HEK293 (cell line): ENCODE results near the gene LPIN3.
A peak's percentile ranks its signal among the peaks of the same experiment; 100 is the strongest.

Experiments used
- CTCF ChIA-PET: fragments of 350-600 bp; formaldehyde crosslinking; extraction: SDS; loops from one replicate; lab custom pipeline; 2021; ENCODE audit warnings: antibody characterized with exemption; lab: Yijun Ruan, JAX
- POLR2A ChIA-PET: fragments of 300-600 bp; formaldehyde crosslinking; extraction: SDS; loops from one replicate; lab custom pipeline; 2020; ENCODE audit warnings: antibody characterized with exemption, inconsistent platforms; lab: Yijun Ruan, JAX
- H3K27ac ChIP-seq: fragments of 200-500 bp; sonication (Bioruptor generic); 2 replicates; pipeline ENCODE4 v1.5.1; 2014; ENCODE audit warnings: low read depth, low read length, control low read depth, inconsistent platforms; ENCODE audit errors: extremely low read depth
- H3K36me3 ChIP-seq, 2 experiments: fragments of 200-500 bp in 1 of 2; sonication (Bioruptor generic) in 1 of 2; 1 replicate in 1 of 2; 2 replicates in 1 of 2; pipeline ENCODE4 v1.5.1; 2014 to 2017; ENCODE audit warnings: inconsistent platforms in 2 of 2, low read length in 2 of 2; ENCODE audit not compliant: control insufficient read depth in 2 of 2, insufficient read depth in 1 of 2
- H3K4me1 ChIP-seq: fragments of 200-500 bp; sonication (Bioruptor generic); 2 replicates; pipeline ENCODE4 v1.5.1; 2014; ENCODE audit warnings: mild to moderate bottlenecking, low read length, inconsistent platforms; ENCODE audit not compliant: control insufficient read depth, insufficient read depth
- H3K4me3 ChIP-seq: 2 replicates; pipeline ENCODE4 v1.5.1; 2011; ENCODE audit warnings: low read depth, mild to moderate bottlenecking, control low read depth, low read length, moderate library complexity
- H3K9me3 ChIP-seq: fragments of 200-500 bp; sonication (Bioruptor generic); 2 replicates; pipeline ENCODE4 v1.5.1; 2014; ENCODE audit warnings: low read depth, low read length, inconsistent platforms; ENCODE audit not compliant: control insufficient read depth, insufficient read depth
- EGR2 ChIP-seq: fragments of 450-650 bp; formaldehyde crosslinking; IDR thresholded peaks from 2 replicates; pipeline ENCODE4 v1.5.1; 2016; ENCODE audit warnings: low read depth, missing biosample characterization, missing genetic modification characterization
- GLIS2 ChIP-seq: fragments of 450-650 bp; formaldehyde crosslinking; IDR thresholded peaks from 2 replicates; pipeline ENCODE4 v1.5.1; 2016; ENCODE audit warnings: missing biosample characterization, missing genetic modification characterization
- KLF9 ChIP-seq: fragments of 450-650 bp; formaldehyde crosslinking; IDR thresholded peaks from 2 replicates; pipeline ENCODE4 v1.5.1; 2016; ENCODE audit warnings: missing biosample characterization, missing genetic modification characterization, low read depth
- ZBTB8A ChIP-seq: fragments of 450-650 bp; formaldehyde crosslinking; IDR thresholded peaks from 2 replicates; pipeline ENCODE4 v1.5.1; 2016; ENCODE audit warnings: missing biosample characterization, missing genetic modification characterization
- ZNF16 ChIP-seq: fragments of 450-650 bp; formaldehyde crosslinking; IDR thresholded peaks from 2 replicates; pipeline ENCODE4 v1.5.1; 2016; ENCODE audit warnings: low read depth, missing biosample characterization, missing genetic modification characterization
- ZNF248 ChIP-seq: fragments of 450-650 bp; formaldehyde crosslinking; IDR thresholded peaks from 2 replicates; pipeline ENCODE4 v1.5.1; 2017; ENCODE audit warnings: missing biosample characterization, missing genetic modification characterization
- ZNF335 ChIP-seq: fragments of 450-650 bp; formaldehyde crosslinking; conservative IDR thresholded peaks from 2 replicates; pipeline ENCODE4 v1.5.1; 2016; ENCODE audit warnings: missing biosample characterization, missing genetic modification characterization
- ZNF521 ChIP-seq: fragments of 450-650 bp; formaldehyde crosslinking; IDR thresholded peaks from 2 replicates; pipeline ENCODE4 v1.5.1; 2017; ENCODE audit warnings: missing biosample characterization, mild to moderate bottlenecking, missing genetic modification characterization
- ZNF561 ChIP-seq: fragments of 450-650 bp; IDR thresholded peaks from 2 replicates; pipeline ENCODE4 v1.5.1; 2018; ENCODE audit warnings: missing biosample characterization, missing genetic modification characterization, borderline replicate concordance
- ZNF791 ChIP-seq: fragments of 450-650 bp; formaldehyde crosslinking; IDR thresholded peaks from 2 replicates; pipeline ENCODE4 v1.5.1; 2016; ENCODE audit warnings: missing biosample characterization, missing genetic modification characterization
- ZNF792 ChIP-seq: fragments of 450-650 bp; formaldehyde crosslinking; IDR thresholded peaks from 2 replicates; pipeline ENCODE4 v1.5.1; 2016; ENCODE audit warnings: missing biosample characterization, missing genetic modification characterization
- ZNF837 ChIP-seq: fragments of 450-650 bp; formaldehyde crosslinking; IDR thresholded peaks from 2 replicates; pipeline ENCODE4 v1.5.1; 2016; ENCODE audit warnings: missing biosample characterization, missing genetic modification characterization
- TF ChIP-seq, protein P1 (sequence below): fragments of 450-650 bp; formaldehyde crosslinking; IDR thresholded peaks from 2 replicates; pipeline ENCODE4 v1.5.0; 2017; ENCODE audit warnings: missing biosample characterization, missing genetic modification characterization, borderline replicate concordance
- TF ChIP-seq, protein P2 (sequence below): fragments of 450-650 bp; formaldehyde crosslinking; optimal IDR thresholded peaks from 2 replicates; pipeline ENCODE3; 2016; ENCODE audit warnings: missing biosample characterization, mild to moderate bottlenecking, missing genetic modification characterization
- TF ChIP-seq, protein P3 (sequence below): fragments of 450-650 bp; formaldehyde crosslinking; conservative IDR thresholded peaks from 2 replicates; pipeline ENCODE4 v1.5.1; 2016; ENCODE audit warnings: low read depth, missing biosample characterization, missing genetic modification characterization

LPIN3 gene

DNA sequence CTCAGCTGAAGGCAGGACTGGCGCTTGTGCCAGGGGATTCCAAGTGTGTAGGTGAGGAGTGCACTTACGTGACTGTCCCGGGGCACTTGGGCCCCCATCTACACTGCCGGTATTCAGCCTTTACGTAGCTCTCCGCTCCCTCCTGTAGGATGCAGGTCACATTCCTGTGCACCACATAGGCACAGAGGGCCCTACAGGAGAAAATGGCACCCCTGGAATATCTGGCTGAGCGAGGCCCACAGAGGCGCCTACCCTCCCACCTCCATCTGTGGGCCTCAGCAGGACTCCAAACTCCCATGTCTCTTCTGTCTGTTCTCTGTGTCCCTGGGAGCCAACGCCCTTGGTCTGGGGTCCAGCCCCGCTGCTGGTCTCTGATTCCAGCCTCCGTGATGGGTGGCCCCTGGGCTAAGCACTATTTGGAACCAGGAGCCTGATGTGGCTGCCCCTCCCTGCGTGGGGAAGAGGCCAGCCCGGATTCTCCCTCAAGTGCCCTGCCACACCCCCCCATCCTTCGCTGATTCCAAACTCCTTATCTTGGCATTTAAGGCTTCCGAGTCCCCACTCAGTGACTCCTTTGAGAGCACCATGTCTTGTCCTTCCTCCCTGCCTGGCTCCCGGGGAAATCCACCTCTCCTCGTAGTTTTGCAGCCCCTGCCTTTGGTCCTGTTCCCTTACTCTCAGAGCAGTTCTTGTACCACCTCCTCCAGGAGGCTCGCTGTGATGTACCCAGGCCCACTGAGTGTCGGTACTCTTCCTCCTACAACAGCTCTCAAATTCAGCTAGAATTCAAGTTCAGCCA, 24.5 kb downstream of the LPIN3 start:
- no peaks in the 10 kb centered on the region for H3K9me3 ChIP-seq
- ChIA-PET POLR2A (no interaction called here), CTCF (interaction anchor here (0.9 to 1.7 kb wide), 2 partner anchors 46 to 192 kb away, joined by 3 to 6 read pairs; no protein-coding TSS in a partner anchor)
- no peak overlapping the region for H3K27ac ChIP-seq
- TF ChIP-seq KLF9, result 0 out of 2 replicates have a peak, but pooled peaks have one; percentile 29
- no peak for TF ChIP-seq ZNF792 (tag by site-specific recombination)
- no peaks in the 10 kb centered on the region for H3K4me1 ChIP-seq
- no peak overlapping the region for H3K4me3 ChIP-seq
- H3K36me3 ChIP-seq, result peaks cover 0 to 41% of the 10 kb centered on the region in 2 experiments; a peak in 1 of 3 replicates

DNA sequence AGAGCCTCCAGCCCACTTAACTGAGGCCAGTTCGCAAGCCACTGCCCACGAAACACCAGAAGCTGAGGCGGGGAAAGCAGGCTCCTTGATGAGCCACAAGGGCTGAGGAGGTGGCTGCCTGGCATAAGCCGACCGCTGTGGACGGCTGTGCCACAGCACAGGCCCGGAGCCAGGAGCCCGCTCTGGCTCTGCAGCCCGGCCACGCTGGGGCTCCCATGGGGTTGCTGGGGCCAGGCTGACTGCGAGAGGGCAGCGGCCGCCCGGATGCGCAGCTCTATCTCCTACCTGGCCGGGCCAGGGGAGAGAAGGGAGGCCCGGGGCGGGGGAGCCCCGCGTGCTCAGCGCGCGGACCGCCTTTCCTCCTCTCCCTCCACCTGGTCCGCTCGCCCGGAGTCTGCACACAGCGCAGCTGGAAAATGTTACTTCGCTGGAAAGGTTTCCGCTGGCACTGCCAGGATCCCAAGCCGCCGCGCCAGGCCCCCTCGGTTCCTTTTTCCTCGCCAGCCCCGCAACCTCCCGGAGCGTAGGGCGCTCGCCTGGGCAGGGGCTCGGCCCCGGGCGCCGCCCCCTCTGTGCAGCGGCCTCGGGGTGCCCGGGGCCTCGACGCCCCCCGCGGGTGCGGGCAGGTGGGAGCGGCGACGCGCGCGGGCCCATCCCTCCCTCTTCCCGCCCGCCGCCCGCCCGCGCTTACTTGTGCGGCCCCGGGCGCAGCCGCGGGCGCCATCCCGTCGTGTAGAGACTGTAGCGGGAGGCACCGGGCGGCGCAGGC, 25.3 kb downstream of the LPIN3 start:
- TF ChIP-seq ZBTB8A (tag by site-specific recombination) (no peak), EGR2 (tag by site-specific recombination) (peak; percentile 14; the same call in 1 of the 2 replicates)
- TF ChIP-seq, all 188 proteins: peak for 1
- peak overlapping the region; percentile 22 for H3K4me3 ChIP-seq
- CTCF ChIA-PET, result interaction anchor here (0.6 to 1.7 kb wide), 2 partner anchors 45 to 232 kb away, joined by 3 to 6 read pairs; no protein-coding TSS in a partner anchor
- peak overlapping the region; percentile 64; the same call in 1 of the 2 replicates for H3K27ac ChIP-seq
- POLR2A ChIA-PET, result interaction anchor here (0.5 kb wide), 1 partner anchor 26 kb away, joined by 4 read pairs; no protein-coding TSS in a partner anchor
- H3K36me3 ChIP-seq, result peaks cover 0 to 34% of the 10 kb centered on the region in 2 experiments; a peak in 1 of 3 replicates
- H3K4me1 ChIP-seq, result no peaks in the 10 kb centered on the region
- no peaks in the 10 kb centered on the region for H3K9me3 ChIP-seq

DNA sequence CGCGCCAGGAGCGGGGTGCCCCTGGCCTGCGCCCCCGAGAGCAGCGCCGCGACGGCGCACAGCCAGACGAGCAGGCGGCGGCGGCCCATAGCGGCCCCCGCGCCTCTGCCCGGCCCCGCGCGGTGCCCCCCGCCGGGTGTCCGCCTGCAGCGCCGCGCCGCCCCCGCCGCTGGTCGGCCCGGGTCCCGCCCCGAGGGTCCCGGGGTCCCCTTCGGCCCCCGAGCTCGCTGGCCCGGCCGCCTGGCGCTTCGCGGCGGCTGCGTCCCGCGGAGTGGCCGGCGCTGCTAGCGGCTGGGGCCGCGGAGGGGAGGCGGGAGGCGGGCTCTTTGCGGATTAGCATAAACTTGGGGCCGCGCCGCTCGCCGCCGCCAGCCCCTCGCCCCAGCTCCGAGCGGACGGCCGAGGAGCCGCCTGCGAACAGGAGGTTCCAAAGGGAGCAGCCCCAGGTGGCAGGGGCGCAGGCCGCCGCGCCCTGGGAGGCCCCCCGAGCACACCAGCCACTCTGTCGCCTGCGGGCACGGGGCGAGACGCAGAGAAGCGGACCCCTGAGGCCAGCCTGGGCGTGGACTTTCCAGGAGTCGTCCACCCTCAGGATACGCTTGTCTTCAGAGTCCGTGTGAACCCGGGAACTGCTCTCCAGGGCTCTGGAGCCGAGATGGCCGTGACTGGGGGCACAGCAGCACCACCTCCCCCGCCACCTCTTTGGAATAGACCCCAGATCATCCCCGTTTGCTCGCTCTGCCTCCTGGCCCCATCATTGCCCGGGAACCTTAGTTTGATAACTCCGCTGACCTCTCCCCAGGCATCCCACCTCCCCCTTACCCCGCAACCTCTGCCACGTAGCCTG, 26.1 kb downstream of the LPIN3 start, which contains the start of gene EMILIN3:
TSS of gene EMILIN3 (minus strand) at position 273 of the 847 bp plus-strand sequence. CDS start at position 89, 184 bp downstream.
- ChIA-PET POLR2A (interaction anchor here (0.5 kb wide), 1 partner anchor 27 kb away, joined by 4 read pairs; no protein-coding TSS in a partner anchor), CTCF (interaction anchor here (0.5 to 1.7 kb wide), 3 partner anchors 12 to 233 kb away, joined by 3 to 6 read pairs (median 3); no protein-coding TSS in a partner anchor)
- peak within 1 kb of the TSS; percentile 64; the same call in 1 of the 2 replicates for H3K27ac ChIP-seq
- H3K36me3 ChIP-seq, result peaks cover 0 to 26% of the 10 kb centered on the region in 2 experiments; a peak in 1 of 3 replicates
- no peak for TF ChIP-seq ZNF16
- no peak for TF ChIP-seq ZNF248 (tag by site-specific recombination)
- peak; percentile 22; the same call in 1 of the 2 replicates for TF ChIP-seq GLIS2 (tag by site-specific recombination)
- TF ChIP-seq, protein P1, sequence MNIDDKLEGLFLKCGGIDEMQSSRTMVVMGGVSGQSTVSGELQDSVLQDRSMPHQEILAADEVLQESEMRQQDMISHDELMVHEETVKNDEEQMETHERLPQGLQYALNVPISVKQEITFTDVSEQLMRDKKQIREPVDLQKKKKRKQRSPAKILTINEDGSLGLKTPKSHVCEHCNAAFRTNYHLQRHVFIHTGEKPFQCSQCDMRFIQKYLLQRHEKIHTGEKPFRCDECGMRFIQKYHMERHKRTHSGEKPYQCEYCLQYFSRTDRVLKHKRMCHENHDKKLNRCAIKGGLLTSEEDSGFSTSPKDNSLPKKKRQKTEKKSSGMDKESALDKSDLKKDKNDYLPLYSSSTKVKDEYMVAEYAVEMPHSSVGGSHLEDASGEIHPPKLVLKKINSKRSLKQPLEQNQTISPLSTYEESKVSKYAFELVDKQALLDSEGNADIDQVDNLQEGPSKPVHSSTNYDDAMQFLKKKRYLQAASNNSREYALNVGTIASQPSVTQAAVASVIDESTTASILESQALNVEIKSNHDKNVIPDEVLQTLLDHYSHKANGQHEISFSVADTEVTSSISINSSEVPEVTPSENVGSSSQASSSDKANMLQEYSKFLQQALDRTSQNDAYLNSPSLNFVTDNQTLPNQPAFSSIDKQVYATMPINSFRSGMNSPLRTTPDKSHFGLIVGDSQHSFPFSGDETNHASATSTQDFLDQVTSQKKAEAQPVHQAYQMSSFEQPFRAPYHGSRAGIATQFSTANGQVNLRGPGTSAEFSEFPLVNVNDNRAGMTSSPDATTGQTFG (tag by site-specific recombination), result no peak
- TF ChIP-seq, protein P2, sequence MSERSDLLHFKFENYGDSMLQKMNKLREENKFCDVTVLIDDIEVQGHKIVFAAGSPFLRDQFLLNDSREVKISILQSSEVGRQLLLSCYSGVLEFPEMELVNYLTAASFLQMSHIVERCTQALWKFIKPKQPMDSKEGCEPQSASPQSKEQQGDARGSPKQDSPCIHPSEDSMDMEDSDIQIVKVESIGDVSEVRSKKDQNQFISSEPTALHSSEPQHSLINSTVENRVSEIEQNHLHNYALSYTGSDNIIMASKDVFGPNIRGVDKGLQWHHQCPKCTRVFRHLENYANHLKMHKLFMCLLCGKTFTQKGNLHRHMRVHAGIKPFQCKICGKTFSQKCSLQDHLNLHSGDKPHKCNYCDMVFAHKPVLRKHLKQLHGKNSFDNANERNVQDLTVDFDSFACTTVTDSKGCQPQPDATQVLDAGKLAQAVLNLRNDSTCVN, result peak; percentile 53
- no peak for TF ChIP-seq ZNF791
- no peak for TF ChIP-seq ZNF837
- TF ChIP-seq ZNF335, result peak; percentile 67
- TF ChIP-seq, protein P3, sequence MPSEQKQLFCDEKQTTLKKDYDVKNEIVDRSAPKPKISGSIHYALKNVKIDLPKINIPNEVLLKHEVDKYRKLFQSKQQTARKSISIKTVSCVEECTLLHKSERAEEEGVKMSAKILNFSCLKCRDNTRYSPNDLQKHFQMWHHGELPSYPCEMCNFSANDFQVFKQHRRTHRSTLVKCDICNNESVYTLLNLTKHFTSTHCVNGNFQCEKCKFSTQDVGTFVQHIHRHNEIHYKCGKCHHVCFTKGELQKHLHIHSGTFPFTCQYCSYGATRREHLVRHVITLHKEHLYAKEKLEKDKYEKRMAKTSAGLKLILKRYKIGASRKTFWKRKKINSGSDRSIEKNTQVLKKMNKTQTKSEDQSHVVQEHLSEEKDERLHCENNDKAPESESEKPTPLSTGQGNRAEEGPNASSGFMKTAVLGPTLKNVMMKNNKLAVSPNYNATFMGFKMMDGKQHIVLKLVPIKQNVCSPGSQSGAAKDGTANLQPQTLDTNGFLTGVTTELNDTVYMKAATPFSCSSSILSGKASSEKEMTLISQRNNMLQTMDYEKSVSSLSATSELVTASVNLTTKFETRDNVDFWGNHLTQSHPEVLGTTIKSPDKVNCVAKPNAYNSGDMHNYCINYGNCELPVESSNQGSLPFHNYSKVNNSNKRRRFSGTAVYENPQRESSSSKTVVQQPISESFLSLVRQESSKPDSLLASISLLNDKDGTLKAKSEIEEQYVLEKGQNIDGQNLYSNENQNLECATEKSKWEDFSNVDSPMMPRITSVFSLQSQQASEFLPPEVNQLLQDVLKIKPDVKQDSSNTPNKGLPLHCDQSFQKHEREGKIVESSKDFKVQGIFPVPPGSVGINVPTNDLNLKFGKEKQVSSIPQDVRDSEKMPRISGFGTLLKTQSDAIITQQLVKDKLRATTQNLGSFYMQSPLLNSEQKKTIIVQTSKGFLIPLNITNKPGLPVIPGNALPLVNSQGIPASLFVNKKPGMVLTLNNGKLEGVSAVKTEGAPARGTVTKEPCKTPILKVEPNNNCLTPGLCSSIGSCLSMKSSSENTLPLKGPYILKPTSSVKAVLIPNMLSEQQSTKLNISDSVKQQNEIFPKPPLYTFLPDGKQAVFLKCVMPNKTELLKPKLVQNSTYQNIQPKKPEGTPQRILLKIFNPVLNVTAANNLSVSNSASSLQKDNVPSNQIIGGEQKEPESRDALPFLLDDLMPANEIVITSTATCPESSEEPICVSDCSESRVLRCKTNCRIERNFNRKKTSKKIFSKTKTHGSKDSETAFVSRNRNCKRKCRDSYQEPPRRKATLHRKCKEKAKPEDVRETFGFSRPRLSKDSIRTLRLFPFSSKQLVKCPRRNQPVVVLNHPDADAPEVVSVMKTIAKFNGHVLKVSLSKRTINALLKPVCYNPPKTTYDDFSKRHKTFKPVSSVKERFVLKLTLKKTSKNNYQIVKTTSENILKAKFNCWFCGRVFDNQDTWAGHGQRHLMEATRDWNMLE (tag by site-specific recombination), result no peak
- no peak for TF ChIP-seq ZNF521 (tag by site-specific recombination)
- TF ChIP-seq ZNF561 (tag by site-specific recombination), result 0 out of 2 replicates have a peak, but pooled peaks have one; percentile 25
- H3K9me3 ChIP-seq, result no peaks in the 10 kb centered on the region
- no peaks in the 10 kb centered on the region for H3K4me1 ChIP-seq
- H3K4me3 ChIP-seq, result peak within 1 kb of the TSS; percentile 22
